A172 (cell line): Measurements from ENCODE around the gene DIP2B. TPM values are rescaled to one million over a fixed set of nuclear protein-coding genes. Genes with fewer than 3 reads are reported as not detected.
A peak's percentile ranks its signal among the peaks of the same experiment; 100 is the strongest.
"Not testable (repeated sequence)": the region's sequence is repeated elsewhere in the genome, so short reads cannot be mapped to it uniquely, and the experiment has no call there.

Source experiments
- DNase-seq: peaks from one replicate; pipeline ENCODE4 v3.0.0-alpha.2; 2015; ENCODE audit warnings: low spot score
- total RNA-seq: library from RNA; depleted of rRNA; stranded (reverse); fragments of >200 nt; shearing (Covaris generic); gene quantifications from 2 replicates; pipeline ENCODE4 v1.2.3, GENCODE V29; 2014; rRNA removed

Gene DIP2B, protein sequence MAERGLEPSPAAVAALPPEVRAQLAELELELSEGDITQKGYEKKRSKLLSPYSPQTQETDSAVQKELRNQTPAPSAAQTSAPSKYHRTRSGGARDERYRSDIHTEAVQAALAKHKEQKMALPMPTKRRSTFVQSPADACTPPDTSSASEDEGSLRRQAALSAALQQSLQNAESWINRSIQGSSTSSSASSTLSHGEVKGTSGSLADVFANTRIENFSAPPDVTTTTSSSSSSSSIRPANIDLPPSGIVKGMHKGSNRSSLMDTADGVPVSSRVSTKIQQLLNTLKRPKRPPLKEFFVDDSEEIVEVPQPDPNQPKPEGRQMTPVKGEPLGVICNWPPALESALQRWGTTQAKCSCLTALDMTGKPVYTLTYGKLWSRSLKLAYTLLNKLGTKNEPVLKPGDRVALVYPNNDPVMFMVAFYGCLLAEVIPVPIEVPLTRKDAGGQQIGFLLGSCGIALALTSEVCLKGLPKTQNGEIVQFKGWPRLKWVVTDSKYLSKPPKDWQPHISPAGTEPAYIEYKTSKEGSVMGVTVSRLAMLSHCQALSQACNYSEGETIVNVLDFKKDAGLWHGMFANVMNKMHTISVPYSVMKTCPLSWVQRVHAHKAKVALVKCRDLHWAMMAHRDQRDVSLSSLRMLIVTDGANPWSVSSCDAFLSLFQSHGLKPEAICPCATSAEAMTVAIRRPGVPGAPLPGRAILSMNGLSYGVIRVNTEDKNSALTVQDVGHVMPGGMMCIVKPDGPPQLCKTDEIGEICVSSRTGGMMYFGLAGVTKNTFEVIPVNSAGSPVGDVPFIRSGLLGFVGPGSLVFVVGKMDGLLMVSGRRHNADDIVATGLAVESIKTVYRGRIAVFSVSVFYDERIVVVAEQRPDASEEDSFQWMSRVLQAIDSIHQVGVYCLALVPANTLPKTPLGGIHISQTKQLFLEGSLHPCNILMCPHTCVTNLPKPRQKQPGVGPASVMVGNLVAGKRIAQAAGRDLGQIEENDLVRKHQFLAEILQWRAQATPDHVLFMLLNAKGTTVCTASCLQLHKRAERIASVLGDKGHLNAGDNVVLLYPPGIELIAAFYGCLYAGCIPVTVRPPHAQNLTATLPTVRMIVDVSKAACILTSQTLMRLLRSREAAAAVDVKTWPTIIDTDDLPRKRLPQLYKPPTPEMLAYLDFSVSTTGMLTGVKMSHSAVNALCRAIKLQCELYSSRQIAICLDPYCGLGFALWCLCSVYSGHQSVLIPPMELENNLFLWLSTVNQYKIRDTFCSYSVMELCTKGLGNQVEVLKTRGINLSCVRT (N-terminal part only)
- 23.1 and 25.0 TPM in 2 replicates for total RNA-seq

DNA sequence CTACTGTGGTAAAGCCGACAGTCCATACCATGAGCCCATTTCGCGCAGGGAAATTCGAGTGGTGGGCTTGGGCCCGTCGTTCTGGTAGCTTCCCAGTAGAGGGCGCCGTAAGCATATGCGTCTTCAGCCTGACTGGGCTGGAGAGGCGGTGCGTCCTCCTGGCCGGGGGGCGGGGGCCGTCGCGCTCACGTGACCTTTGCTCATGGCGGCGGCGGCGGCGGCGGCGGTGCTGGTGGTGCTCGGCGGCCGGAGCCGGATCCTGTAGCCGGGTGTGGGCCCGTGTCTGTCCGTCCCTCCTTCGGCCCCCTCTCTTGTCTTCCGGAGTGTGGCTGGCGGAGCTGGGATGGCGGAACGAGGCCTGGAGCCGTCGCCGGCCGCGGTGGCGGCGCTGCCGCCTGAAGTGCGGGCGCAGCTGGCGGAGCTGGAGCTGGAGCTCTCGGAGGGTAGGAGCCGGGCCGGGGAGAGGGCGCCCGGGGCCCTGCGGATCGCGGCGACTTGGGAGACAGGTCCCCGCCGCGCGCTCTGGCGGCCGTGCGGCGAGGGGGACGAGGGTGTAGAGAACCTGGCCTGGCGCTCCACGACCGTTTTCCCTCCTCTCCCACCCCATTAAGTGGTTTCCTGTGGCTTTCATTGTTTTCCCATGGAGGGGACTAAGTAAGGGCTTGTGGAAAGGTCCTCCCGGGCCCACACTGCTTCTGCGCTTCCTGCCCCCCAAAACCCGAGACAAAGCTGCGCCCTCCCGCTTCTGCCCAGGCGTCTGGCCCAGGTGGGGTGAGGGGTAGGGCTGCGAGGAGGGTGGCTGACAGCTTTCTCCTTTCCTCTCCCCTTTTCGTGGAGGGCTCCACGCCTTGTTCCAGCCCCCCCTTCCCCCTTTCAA is at the start of gene DIP2B:
TSS of gene DIP2B (plus strand) at position 188 of the 877 bp plus-strand sequence. CDS start at position 344, 156 bp downstream.
- DNase-seq: peak; percentile 85

DNA sequence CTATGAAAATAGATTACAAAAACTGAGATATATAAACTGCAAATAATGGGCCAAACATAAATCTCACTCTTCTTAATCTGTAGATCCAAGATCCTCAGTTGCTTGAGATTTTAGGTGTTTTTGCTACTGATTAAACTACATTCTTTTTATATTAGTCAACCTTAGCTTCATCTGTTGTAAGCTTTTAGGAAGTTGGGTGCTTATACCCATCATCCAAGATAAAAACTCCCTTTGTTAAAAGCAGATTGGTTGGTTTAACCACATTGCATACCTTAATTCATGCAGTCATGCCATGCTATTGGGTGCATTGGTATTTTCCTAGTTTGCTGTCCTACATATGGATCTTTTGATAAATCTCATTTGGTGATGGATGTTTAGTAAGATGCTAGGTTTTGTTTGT is 46.2 kb upstream of the DIP2B start:
- DNase-seq: peak; percentile 66

DNA sequence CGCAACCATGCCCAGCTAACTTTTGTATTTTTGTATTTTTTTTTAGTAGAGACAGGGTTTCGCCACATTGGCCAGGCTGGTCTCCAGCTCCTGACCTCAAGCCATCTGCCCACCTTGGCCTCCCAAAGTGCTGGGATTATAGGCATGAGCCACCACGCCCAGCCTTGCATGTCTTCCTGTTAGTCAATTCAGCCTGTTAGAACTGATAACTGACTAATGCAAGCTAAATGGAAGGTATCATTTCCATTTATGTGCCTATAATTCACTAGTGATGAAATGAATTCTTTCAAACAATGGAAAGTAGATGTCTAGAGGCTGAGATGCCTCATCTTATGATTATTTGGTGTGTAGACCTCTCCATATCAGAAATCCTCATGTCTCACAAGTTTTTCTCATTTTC is 37.3 kb upstream of the DIP2B start:
- no peak for DNase-seq

GRCh38 chr12:50477241-50477832 is 27.4 kb upstream of the DIP2B start:
- no peak for DNase-seq

DNA sequence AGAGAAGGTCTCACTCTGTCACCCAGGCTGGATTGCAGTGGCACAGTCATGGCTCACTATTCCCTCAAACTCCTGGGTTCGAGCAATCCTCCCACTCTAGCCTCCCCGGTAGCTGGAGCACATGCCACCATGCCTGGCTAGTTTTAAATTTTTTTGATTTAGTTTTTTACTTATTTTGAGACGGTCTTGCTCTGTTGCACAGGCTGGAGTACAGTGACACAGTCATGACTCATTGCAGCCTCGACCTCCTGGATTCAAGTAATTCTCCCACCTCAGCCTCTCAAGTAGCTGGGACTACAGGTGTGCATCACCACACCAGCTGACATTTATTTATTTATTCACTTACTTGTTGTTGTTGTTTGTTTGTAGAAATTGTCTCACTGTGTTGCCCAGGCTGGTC is 22.2 kb upstream of the DIP2B start:
- DNase-seq: no peak

DNA sequence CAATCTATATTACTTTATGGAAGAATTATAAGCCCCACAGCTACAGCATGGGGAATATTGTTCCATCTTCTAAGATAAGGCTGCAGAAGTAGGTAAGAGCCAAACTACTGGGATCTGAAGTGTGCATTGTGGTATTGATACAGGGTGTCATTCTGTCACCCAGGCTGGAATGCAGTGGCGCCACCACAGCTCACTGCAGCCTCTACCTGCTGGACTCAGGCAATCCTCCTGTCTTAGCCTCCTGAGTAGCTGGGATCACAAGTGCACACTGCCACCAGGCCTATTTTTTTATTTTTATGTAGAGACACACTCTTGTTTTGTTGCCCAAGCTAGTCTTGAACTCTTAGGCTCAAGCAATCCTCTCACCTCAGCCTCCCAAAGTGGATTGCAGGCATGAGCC is 21.3 kb upstream of the DIP2B start:
- DNase-seq: no peak

DNA sequence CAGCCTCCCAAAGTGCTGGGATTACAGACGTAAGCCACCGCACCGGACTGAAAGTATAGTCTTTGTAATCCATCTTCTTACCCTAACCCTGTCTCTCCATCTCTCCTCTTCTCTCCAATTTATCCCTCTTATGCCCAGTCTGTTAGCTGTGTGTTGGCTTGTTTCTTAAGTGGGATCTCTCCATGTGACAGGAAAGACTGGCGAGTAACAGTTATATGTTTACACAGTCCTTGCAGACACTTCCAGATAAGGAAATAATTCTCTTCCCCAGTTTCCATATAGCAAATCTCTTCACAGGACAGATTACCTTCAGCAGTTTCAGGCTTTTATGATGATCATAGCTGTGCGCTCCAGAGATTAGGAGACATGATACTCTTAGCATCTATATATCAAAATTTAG is 16.0 kb upstream of the DIP2B start:
- no peak for DNase-seq

DNA sequence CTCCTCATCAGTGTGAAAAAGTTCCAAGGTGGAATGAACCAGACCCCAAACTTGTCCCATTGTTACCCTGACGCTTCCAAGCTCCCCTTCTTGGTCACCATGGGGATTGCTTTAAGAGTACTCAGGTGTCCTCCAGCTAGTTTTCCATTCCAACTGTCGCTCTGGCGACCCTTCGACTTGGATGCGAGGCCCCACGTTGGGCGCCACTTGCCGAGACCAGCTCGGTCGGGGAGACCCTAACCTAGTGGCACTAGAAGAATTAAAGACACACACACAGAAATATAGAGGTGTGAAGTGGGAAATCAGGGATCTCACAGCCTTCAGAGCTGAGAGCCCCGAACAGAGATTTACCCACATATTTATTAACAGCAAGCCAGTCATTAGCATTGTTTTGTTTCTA is 6.7 kb upstream of the DIP2B start:
- DNase-seq: not testable (repeated sequence)

DNA sequence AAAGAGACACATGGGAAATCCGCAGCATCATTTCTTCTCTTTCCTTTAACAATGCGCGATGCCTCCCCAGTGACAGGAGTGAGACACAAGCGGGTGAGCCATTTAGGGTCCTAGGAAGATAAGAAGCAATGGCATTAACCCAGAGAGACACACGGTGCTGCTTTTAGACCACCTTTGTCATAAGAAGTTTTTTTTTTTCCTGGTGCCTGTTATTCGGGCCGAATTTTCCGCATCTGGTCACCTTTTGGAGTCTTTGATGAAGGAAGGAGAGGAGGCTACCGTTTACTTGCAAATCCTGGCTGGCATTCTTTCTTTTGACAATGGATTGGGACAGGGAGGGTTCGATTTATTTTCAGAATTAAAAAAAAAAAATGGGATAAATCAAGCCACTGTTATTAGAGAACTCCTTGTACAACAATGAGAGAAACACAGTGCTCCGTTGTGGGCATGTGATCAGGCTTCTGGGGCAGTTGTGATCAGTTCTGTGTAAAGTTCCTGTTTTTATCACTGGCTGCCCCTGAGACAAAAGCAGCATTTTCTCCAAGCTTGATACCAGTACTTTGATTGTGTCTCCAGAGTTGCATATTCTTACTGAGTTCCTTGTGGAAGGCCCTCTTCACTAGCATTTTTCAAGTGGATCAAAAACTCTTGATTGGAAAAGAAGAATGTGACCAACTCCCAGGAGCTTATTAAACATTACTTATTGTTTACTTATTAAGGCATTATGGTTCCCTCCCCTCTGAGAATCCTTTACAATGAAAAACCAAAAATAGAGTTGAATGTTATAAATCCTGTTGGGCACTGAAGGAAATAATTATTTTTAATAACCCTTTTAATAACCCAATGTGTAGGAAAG is 1.1 kb downstream of the DIP2B start:
- DNase-seq: peak; percentile 26

DNA sequence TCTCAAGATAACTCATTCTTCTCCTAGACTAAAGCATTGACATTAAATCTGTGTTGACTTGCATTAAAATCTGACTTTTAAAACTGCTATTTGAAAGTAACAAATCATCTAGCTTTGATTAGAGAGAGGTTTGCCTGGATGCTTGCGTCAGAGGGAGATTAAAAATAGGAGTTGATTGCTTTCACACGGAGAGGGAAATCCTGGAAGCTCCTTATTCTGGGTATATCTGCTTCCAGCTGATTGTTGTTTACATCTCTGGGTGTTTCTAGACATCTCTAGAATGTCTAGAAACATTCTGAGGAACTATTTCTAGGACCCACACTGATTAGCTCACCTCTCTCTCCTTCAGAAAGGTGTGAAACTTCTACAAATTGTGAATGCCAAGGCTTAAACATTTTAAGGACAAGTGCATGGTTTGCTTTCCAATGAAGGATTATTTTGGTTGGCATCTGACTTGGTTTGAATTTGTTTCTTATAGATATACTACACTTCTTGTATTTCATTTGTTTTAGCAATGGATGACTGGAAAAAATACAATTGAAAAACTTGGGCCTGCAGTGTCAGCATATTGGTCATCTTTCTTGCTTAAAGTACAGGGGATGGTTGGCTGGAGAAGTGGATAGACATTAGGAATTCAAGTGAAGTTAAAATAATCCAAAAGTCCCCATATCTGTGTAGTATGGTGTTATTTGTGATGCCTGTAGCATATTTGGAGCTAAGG is 2.1 kb downstream of the DIP2B start:
- no peak for DNase-seq

- no peak for DNase-seq
Measured at GRCh38 chr12:50507474-50507838, 2.7 kb downstream of the DIP2B start.

- no peak for DNase-seq
Measured at GRCh38 chr12:50507930-50508329, 3.1 kb downstream of the DIP2B start.

GRCh38 chr12:50508414-50508813 is 3.6 kb downstream of the DIP2B start:
- no peak for DNase-seq

DNA sequence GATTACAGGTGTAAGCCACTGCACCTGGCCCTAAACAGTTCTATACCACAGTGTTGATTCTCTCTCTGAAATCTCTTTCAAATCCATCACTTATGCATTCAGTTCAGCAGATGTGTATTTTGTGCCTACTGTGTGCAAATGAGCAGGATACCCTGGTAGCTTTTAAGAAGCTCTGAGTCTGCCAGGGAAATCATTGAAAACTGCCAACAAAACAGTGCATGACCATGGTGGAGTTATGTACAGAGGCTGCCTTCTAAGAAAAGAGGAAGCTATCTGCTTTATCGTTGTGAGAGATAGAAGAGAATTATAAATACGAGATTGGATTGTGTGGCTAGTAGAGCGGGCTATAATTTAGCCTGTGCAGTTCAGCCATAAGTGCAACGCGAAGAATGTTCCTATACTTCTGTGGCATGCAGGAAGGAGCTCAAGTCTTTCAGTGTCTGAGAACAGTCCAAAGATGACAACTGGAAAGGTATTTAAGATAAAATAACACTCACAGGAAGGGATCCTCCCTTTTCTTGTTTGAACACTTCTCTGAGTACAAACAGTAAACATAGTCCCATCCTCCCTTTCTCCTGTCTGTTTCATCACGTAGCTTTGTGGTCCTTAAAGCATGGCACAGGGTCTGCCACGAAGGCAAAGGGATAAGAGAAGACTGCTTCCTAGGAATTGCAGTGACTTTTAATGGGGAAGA is 4.3 kb downstream of the DIP2B start:
- DNase-seq: no peak

GRCh38 chr12:50514526-50515276 is 9.9 kb downstream of the DIP2B start:
- DNase-seq: no peak

GRCh38 chr12:50515587-50515986 is 10.8 kb downstream of the DIP2B start:
- DNase-seq: no peak

DNA sequence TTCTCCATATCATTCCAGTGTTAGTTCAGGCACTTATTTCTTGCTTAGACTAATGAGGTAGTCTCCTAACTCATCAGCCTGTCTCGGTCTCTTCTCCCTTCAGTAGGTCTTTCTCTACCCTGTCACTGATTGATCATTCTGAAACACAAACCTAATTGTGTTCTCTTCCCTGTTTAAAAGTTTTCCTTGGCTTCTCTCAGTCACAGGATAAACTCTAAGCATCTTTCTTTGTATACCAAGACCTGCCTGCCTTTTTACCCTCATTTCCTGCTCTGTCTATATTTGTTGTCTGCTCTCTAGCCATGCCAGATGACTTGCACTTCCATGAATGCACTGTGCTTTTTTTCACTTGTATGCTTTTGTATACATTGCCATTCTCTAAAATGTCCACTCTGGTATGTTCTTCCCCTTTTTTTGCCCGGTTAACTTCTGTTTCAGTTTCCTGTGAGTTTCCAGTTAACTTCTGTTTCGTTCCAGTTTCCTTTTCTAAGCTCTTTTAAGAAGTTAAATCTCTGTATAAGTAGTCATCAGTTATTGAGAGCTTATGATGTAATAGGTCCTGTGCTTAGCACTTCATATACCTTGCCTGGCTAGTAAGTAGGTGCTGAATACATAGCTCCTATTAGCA is 12.8 kb downstream of the DIP2B start:
- no peak for DNase-seq
